ENCODE results near the gene ATP6V0B.

Gene ATP6V0B

DNA sequence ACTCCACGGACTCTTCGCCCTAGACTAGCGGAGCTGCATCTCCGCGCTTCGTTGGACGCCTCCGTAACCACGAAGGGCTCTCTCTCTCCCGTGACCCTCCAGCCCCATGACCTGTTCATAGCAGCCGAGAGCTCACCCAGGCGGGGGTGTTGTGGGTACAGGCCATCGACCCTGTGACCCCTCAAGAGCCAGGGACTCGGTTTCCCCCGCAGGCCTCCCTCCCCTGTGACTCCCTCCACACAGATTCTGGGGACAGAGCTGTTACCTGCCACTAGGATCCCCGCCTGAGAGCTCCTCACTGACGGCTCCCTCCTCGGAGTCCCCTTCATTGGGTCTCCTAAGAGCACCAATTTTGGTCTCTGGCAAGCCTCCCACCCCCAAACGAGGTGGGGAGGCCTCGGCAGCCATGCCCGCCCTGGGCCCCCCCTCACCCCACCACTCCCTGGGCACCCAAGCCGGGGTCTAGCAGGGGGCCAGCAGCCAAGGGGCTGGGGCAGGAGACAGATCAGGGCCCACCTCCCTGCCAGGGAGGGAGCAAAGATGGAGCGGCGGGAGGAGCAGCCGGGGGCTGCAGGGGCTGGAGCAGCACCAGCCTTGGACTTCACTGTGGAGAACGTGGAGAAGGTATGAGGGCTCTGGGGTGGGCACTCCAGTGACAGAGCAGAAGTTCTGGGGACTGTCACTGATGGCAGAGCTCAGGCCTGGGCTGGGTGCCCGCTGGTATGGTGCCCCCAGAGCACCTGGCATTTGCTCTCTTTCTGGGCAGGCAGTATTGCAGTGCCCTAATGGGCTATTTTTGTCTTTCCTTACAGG, 27.5 kb upstream of the ATP6V0B start:
- H3K27ac ChIP-seq, result peak overlapping the region; percentile 96
- TF ChIP-seq, protein P1, sequence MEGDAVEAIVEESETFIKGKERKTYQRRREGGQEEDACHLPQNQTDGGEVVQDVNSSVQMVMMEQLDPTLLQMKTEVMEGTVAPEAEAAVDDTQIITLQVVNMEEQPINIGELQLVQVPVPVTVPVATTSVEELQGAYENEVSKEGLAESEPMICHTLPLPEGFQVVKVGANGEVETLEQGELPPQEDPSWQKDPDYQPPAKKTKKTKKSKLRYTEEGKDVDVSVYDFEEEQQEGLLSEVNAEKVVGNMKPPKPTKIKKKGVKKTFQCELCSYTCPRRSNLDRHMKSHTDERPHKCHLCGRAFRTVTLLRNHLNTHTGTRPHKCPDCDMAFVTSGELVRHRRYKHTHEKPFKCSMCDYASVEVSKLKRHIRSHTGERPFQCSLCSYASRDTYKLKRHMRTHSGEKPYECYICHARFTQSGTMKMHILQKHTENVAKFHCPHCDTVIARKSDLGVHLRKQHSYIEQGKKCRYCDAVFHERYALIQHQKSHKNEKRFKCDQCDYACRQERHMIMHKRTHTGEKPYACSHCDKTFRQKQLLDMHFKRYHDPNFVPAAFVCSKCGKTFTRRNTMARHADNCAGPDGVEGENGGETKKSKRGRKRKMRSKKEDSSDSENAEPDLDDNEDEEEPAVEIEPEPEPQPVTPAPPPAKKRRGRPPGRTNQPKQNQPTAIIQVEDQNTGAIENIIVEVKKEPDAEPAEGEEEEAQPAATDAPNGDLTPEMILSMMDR (conservative IDR thresholded peaks at IDR 0.05), result no peak

DNA sequence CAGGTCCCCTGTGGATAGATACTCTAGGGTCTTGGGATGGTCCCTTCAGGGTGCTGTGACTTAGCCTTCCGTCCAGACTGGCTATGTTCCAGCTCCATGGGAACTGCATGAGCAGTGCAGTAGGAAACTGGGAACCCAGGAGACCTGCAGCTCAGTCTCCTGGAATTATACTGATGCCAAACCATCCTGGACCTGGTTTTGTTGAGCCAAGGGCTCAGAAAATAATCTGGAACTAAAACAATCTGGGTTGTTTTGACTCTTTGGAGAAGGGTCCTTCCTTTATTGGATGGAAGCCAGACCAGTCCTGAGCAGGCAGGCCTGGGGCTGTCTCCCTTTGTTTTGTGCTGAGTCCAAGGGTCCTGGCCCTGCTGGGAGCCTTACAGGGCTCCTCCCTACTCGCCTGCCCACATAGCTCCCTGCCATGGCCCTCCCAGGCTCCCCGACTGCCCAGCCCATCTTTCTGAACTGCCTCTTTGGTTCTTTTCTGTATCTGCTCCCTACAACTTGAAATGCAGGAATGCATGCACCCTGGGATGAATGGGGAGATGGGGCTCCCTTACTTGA, 26.8 kb upstream of the ATP6V0B start:
- peak overlapping the region; percentile 96; the same call in 1 of the 2 replicates for H3K27ac ChIP-seq
- TF ChIP-seq, protein P1 (conservative IDR thresholded peaks at IDR 0.05), result no peak

DNA sequence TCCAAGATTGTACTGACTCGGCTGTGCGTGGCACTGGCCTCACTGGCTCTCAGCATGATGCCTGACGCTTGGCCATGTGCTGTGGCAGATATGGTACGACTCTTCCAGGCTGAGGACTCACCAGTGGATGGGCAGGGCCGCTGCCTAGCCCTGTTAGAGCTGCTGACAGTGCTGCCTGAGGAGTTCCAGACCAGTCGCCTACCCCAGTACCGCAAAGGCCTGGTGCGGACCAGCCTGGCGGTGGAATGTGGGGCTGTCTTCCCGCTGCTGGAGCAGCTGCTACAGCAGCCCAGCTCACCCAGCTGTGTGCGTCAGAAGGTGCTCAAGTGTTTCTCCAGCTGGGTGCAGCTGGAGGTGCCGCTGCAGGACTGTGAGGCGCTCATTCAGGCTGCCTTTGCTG, 25.1 kb upstream of the ATP6V0B start:
- no peak overlapping the region for H3K27ac ChIP-seq

DNA sequence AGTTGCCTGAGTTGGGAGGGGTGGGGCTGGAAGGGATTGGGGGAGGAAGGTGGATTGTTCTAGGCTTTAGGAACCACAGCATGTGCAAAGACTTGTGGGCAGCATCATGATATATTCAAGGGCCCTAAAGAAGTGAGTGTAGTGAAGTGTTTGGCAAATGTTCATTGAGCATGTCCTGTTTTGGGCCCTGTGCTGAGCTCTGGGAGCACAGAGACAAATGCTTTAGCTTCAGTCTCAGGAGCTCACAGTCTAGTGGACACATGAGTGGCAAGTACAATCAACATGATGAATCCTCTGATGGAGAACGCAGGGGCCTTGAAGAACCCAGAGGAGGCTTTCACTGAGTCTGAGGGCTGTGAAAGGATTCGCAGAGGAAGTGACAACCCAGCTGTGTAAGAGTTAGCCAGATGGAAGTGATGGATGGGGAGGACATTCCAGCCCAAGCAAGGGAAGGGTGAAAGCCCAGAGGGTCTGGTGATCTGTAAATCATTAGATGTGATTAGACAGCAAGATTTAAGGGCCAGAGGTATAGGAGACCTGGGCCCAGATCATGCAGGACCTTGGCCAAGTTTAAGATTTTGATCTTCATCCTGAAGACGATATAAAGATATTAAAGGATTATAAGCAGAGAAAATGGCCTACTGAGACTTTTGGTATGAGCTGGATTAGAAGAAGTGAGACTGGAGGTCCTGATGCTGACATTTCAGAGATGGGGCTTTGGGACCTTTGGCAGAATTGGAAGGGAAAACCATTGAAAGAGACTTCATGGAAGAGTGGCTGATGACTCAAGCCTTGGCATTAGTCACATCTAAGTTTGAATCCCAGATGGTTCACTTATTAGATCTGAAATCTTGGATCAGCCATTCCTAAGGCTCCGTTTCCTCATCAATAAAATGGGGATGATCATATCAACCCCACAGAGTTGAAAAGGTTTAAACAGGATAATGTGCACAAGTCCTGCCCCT, 23.5 kb upstream of the ATP6V0B start:
- TF ChIP-seq, protein P1 (conservative IDR thresholded peaks at IDR 0.05), result no peak
- H3K27ac ChIP-seq, result no peak overlapping the region

More for the DNA sequence above, 25.1 kb upstream of the ATP6V0B start:
- TF ChIP-seq, protein P1 (conservative IDR thresholded peaks at IDR 0.05), result no peak

DNA sequence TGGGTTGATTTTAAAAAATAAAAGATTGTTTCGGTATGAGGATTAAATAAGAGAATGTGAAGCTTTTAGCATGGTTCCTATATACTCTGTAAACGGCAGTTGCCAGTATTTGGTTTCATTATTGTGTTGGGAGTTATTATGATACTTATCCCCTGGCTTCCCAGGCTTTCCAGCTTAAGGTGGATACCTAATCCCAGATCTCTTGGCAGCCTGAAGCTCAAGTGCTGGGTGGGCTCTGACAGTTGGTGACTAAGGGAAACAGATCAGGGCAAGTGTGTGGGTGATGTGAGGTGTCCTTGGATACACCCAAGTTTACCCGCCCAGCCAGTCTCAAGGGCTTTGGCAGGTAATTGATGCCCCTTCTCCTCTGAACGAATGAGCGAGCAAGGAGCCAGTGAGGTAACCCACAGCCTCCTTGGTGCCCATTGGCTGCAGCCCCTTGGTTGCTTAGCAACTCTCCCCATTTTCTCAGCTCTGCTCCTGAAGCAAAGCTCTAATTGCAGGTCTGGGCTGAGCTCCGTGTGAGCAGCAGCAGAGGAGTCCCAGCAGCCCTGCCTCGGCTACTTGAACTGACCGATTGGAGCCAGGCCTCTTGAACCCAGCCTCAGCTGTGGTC, 21.9 kb upstream of the ATP6V0B start:
- TF ChIP-seq, protein P1 (conservative IDR thresholded peaks at IDR 0.05), result no peak
- H3K27ac ChIP-seq, result no peak overlapping the region

DNA sequence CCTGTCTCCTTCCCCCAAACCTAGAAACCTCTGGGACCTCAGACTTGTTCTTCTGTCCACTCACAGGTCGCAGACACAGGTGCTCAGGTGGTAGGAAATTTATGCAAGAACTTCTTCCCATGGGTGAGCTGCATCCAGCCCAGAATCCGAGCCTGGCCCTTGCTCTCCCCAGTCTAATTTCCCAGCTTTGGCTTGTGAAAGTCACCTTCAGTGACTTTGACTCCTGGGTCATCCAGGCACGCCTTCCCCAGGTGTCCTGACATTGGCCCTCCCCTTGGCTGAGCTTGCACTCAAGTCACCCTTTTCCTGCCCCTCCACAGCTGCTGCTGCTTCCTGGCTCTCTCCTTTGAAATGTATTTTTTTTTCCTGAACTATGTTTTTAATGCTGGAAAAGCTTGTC, 21.4 kb upstream of the ATP6V0B start:
- no peak overlapping the region for H3K27ac ChIP-seq
- TF ChIP-seq, protein P1 (conservative IDR thresholded peaks at IDR 0.05), result no peak
